Upper lobe of left lung (tissue), 6 donors: Measurements from ENCODE around the gene TFF3. TPM values are rescaled to one million over a fixed set of nuclear protein-coding genes. Genes with fewer than 3 reads are reported as not detected.
A peak's percentile ranks its signal among the peaks of the same experiment; 100 is the strongest.
"Not testable (repeated sequence)": the region's sequence is repeated elsewhere in the genome, so short reads cannot be mapped to it uniquely, and the experiment has no call there.

ENCODE experiments used
- ATAC-seq, 2 donors: fragments of 200-7000 bp; cut with Tn5 transposase; one replicate each; pipeline ENCODE4 v1.9.1; 2022; ENCODE audit warnings: mild to moderate bottlenecking in 2 of 2, moderate library complexity in 2 of 2; ENCODE audit not compliant: low FRiP score in 2 of 2
- DNase-seq, 2 donors: peaks; one replicate each; pipeline ENCODE4 v3.0.0-alpha.2; 2019 to 2020
- H3K27ac ChIP-seq, 4 donors: fragments of 200-600 bp; sonication (generic); one replicate each; pipeline ENCODE4 v1.5.1; 2016 to 2019
- H3K27me3 ChIP-seq, 4 donors: fragments of 200-600 bp; sonication (generic); one replicate each; pipeline ENCODE4 v1.5.1; 2017 to 2019
- H3K36me3 ChIP-seq, 4 donors: fragments of 200-600 bp; sonication (generic); one replicate each; pipeline ENCODE4 v1.5.1; 2016 to 2019
- H3K4me1 ChIP-seq, 4 donors: fragments of 200-600 bp; sonication (generic); one replicate each; pipeline ENCODE4 v1.5.1; 2018 to 2019
- H3K4me3 ChIP-seq, 4 donors: fragments of 200-600 bp; sonication (generic); one replicate each; pipeline ENCODE4 v1.5.1; 2017 to 2019; ENCODE audit warnings: mild to moderate bottlenecking in 2 of 4, moderate library complexity in 1 of 4
- H3K9me3 ChIP-seq, 4 donors: fragments of 200-600 bp; sonication (generic); one replicate each; pipeline ENCODE4 v1.5.1; 2018 to 2019
- EP300 ChIP-seq, 4 donors: sonication (generic); formaldehyde crosslinking; IDR thresholded peaks; one replicate each; pipeline ENCODE4 v1.5.1; 2017; ENCODE audit warnings: antibody characterized with exemption in 4 of 4, control low read depth in 2 of 4
- POLR2A ChIP-seq, 4 donors: fragments of 450-650 bp; IDR thresholded peaks; one replicate each; pipeline ENCODE4 v1.5.1; 2016 to 2017; ENCODE audit warnings: antibody characterized with exemption in 4 of 4, mild to moderate bottlenecking in 2 of 4
- POLR2AphosphoS5 ChIP-seq, 2 donors: sonication (generic); formaldehyde crosslinking; IDR thresholded peaks; one replicate each; pipeline ENCODE4 v1.5.1; 2017; ENCODE audit warnings: antibody characterized with exemption in 2 of 2
- WGBS, 2 donors: methylation state at CpG; one replicate each; pipeline ENCODE4 v1.1.5; 2017 to 2018; 5-methylcytosine and 5-hydroxymethylcytosine counted together
- total RNA-seq, 6 donors: library from RNA; depleted of rRNA in 4 of 6; stranded (reverse); fragments of >200 nt in 4 of 6; gene quantifications; one replicate each; pipeline versions ENCODE4 v1.1.0 to v1.2.1, GENCODE V29; 2016 to 2021
- TF ChIP-seq, protein P1 (sequence below), 6 experiments: fragments of 450-650 bp in 4 of 6; fragments of 200-600 bp in 2 of 6; sonication (generic) in 2 of 6; IDR thresholded peaks; one replicate each; pipeline ENCODE4 v1.5.1; 2016 to 2019; ENCODE audit warnings: antibody characterized with exemption in 6 of 6
- donor health status: DM: no; HTN: no; CAD: no; lungs with moderate emphysema.
- donor health status: DM: no; HTN: yes; CAD: no; lungs with severe emphysema.

TFF3 gene
- total RNA-seq, 6 donors from 2014 or later: 5.9 to 21.5 (median 18.2) TPM

DNA sequence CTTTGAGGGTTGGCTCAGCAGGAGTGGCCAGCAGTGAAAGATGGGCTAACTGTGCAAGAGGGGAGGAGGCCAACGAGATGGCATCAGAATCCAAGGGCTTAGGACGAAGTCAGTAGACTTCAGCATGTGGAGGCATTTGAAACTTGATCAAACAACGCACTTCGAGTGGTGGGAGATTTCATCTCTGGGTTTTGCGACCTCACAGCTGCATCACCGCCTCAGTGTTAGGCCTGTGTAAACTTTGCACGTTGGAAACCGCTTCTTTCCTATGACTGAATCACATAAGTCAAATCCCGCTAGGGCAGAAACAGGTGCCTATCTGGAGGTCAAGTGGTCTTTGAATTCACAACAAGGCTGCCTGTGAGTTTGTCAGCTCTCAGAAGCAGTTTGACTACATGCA, 17.8 kb downstream of the TFF3 start:
- Histone ChIP-seq H3K36me3 (peaks cover 2 to 48% (median 17%) of the 10 kb centered on the region in 4 donors), H3K27me3 (no peaks in the 10 kb centered on the region), H3K4me1 (peaks cover 5 to 22% (median 10%) of the 10 kb centered on the region in 4 donors), H3K4me3 (no peak overlapping the region), H3K27ac (no peak overlapping the region), H3K9me3 (no peaks in the 10 kb centered on the region)
- ATAC-seq (no peak), DNase-seq (no peak)
- 79 to 83% methylated on average over 9 of the region's 9 CpGs for WGBS, 2 donors
- TF ChIP-seq POLR2AphosphoS5 (IDR thresholded peaks at IDR 0.05) (no peak), EP300 (IDR thresholded peaks at IDR 0.05) (no peak)

DNA sequence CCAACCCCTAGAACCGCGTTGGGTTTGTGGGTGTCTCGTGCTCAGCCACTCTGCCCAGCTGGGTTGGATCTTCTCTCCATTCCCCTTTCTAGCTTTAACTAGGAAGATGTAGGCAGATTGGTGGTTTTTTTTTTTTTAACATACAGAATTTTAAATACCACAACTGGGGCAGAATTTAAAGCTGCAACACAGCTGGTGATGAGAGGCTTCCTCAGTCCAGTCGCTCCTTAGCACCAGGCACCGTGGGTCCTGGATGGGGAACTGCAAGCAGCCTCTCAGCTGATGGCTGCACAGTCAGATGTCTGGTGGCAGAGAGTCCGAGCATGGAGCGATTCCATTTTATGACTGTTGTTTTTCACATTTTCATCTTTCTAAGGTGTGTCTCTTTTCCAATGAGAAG, 18.7 kb downstream of the TFF3 start:
- Histone ChIP-seq H3K4me3 (no peak overlapping the region), H3K36me3 (peaks cover 2 to 57% (median 22%) of the 10 kb centered on the region in 4 donors), H3K4me1 (peaks cover 0 to 14% (median 5%) of the 10 kb centered on the region in 4 donors), H3K9me3 (no peaks in the 10 kb centered on the region), H3K27ac (no peak overlapping the region), H3K27me3 (no peaks in the 10 kb centered on the region)
- 82 to 86% methylated on average over 7 of the region's 7 CpGs for WGBS, 2 donors
- DNase-seq (no peak), ATAC-seq (no peak)
- TF ChIP-seq EP300 (IDR thresholded peaks at IDR 0.05): no peak
- no peak for TF ChIP-seq POLR2AphosphoS5 (IDR thresholded peaks at IDR 0.05)
- TF ChIP-seq, protein P1, sequence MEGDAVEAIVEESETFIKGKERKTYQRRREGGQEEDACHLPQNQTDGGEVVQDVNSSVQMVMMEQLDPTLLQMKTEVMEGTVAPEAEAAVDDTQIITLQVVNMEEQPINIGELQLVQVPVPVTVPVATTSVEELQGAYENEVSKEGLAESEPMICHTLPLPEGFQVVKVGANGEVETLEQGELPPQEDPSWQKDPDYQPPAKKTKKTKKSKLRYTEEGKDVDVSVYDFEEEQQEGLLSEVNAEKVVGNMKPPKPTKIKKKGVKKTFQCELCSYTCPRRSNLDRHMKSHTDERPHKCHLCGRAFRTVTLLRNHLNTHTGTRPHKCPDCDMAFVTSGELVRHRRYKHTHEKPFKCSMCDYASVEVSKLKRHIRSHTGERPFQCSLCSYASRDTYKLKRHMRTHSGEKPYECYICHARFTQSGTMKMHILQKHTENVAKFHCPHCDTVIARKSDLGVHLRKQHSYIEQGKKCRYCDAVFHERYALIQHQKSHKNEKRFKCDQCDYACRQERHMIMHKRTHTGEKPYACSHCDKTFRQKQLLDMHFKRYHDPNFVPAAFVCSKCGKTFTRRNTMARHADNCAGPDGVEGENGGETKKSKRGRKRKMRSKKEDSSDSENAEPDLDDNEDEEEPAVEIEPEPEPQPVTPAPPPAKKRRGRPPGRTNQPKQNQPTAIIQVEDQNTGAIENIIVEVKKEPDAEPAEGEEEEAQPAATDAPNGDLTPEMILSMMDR (IDR thresholded peaks at IDR 0.05): no peak
- no peak for TF ChIP-seq POLR2A (IDR thresholded peaks at IDR 0.05)

DNA sequence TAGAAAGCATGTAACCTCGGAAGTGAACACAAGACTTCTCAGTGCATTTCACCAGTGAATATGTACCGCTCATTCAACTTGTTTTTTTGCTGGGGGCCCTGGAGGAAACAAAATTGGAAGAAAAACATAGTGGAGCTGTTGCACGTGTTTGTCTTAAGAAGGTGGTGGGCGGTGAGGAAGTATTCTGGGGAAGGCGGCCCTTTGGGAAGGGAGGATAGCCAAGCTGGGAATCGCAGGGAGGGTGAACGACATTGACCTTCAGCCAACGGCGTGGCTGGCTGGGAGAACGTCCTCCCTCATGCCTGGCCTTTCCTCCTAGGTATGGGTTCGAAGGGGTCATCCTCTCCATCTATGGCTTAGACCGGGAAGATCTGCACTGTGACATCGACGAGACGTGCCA, 19.4 kb downstream of the TFF3 start:
- no peak for ATAC-seq
- peaks cover 0 to 10% (median 2%) of the 10 kb centered on the region in 4 donors for H3K4me1 ChIP-seq
- H3K27ac ChIP-seq: no peak overlapping the region
- H3K9me3 ChIP-seq: no peaks in the 10 kb centered on the region
- no peaks in the 10 kb centered on the region for H3K27me3 ChIP-seq
- TF ChIP-seq, protein P1 (IDR thresholded peaks at IDR 0.05): no peak
- TF ChIP-seq EP300 (IDR thresholded peaks at IDR 0.05) (no peak), POLR2AphosphoS5 (IDR thresholded peaks at IDR 0.05) (no peak), POLR2A (IDR thresholded peaks at IDR 0.05) (no peak)
- 87% methylated on average over 11 to 15 of the region's 15 CpGs for WGBS, 2 donors
- peaks cover 2 to 63% (median 27%) of the 10 kb centered on the region in 4 donors for H3K36me3 ChIP-seq
- DNase-seq: no peak
- H3K4me3 ChIP-seq: no peak overlapping the region

DNA sequence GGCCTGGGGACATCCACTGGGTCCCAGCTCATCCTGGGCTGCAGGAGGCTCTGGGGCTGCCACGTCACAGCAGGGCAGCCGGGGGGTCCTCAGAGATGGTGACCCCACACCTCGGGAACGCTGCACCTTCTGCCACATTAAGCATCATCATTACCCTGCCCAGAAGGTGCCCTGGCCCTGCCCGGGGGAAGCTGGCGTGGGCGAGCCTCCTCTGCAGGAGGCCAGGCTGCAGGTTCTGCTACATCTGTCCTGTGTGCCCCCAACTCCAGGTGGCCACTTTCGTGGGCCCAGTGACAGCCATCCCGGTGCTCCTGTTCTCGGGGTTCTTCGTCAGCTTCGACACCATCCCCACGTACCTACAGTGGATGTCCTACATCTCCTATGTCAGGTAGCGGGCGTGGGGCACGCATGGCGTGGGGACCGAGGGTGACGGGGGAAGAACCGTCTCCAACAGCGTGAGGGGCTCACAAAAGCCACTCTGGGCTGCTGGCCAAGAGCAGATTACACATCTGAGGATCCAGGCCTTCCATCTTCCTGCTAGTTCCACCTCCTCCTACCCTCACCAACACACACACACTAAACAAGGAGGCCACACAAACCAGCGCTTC, 20.8 kb downstream of the TFF3 start:
- Histone ChIP-seq H3K36me3 (peaks cover 2 to 73% (median 31%) of the 10 kb centered on the region in 4 donors), H3K4me3 (no peak overlapping the region), H3K4me1 (peaks cover 0 to 4% (median 1%) of the 10 kb centered on the region in 4 donors), H3K27ac (peak overlapping the region in 1 of 4 donors; percentile 3), H3K27me3 (no peaks in the 10 kb centered on the region), H3K9me3 (no peaks in the 10 kb centered on the region)
- ATAC-seq (no peak), DNase-seq (no peak)
- WGBS, 2 donors: 90 to 96% methylated on average over 10 to 19 of the region's 22 CpGs
- TF ChIP-seq EP300 (IDR thresholded peaks at IDR 0.05): no peak
- TF ChIP-seq POLR2AphosphoS5 (IDR thresholded peaks at IDR 0.05): no peak
- no peak for TF ChIP-seq POLR2A (IDR thresholded peaks at IDR 0.05)
- TF ChIP-seq, protein P1 (IDR thresholded peaks at IDR 0.05): no peak

DNA sequence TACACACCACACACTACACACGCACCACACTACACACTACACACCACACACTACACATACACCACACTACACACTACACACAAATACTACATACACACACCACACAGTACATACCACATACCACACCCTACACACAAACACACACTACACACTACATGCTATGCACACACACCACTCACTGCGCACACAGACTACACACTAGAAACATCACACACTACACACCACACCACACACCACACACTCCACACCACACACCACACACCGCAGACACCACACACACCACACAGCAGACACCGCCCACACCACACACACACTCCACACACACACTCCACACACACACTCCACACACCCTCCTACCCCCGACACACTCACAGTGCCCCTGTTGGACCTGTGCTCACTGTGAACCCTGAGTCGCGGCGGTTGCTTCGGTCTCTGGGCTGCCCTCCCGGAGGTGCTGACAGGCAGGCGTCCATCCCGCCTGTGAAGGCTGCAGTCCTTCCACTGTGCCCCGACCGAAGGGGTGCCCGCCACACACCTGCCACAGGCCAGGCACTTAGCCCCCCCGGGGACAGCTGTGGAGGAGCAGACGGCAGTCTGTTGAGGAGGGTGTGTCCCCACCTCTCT, 21.4 kb downstream of the TFF3 start:
- DNase-seq (no peak), ATAC-seq (no peak)
- Histone ChIP-seq H3K27me3 (no peaks in the 10 kb centered on the region), H3K4me1 (no peaks in the 10 kb centered on the region), H3K9me3 (no peaks in the 10 kb centered on the region), H3K36me3 (peaks cover 2 to 77% (median 33%) of the 10 kb centered on the region in 4 donors), H3K4me3 (no peak overlapping the region), H3K27ac (peak overlapping the region in 1 of 4 donors; percentile 3)
- WGBS, 2 donors: 94 to 96% methylated on average over 17 of the region's 17 CpGs
- TF ChIP-seq EP300 (IDR thresholded peaks at IDR 0.05) (no peak), POLR2A (IDR thresholded peaks at IDR 0.05) (no peak), POLR2AphosphoS5 (IDR thresholded peaks at IDR 0.05) (no peak)
- TF ChIP-seq, protein P1 (IDR thresholded peaks at IDR 0.05): no peak

DNA sequence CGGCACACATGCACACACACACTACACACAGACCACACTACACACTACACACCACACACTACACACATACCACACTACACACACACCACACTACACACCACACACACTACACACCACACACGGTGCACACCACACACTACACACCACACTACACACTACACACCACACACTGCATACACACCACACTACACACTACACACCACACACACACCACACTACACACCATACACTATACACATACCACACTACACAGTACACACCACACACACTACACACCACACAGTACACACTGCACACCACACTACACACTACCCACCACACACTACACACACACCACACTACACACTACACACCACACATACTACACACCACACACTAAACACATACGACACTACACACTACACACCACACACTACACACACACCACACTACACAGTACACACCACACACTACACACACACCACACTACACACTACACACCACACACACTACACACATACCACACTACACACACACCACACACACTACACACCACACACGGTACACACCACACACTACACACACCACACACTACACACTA, 22.6 kb downstream of the TFF3 start:
- not testable (repeated sequence) for H3K27me3 ChIP-seq, DNase-seq, H3K4me1 ChIP-seq, H3K9me3 ChIP-seq, H3K27ac ChIP-seq, H3K4me3 ChIP-seq, ATAC-seq
- WGBS, 2 donors: 90 to 94% methylated on average over 4 of the region's 4 CpGs
- H3K36me3 ChIP-seq: peaks cover 2 to 79% (median 37%) of the 10 kb centered on the region in 4 donors
